Fibroblast of skin of left biceps (primary cell): ENCODE results near the gene DYNC1H1.

Experiments
- DNase-seq, 2 experiments: peaks; one replicate each; pipeline ENCODE4 v3.0.0-alpha.2; 2013; ENCODE audit warnings: low read depth in 2 of 2

DYNC1H1 gene

GRCh38 chr14:101944451-101944850 lies 19.9 kb upstream of the DYNC1H1 start:
- DNase-seq: no peak

- DNase-seq: no peak
Measured at GRCh38 chr14:101945171-101945570, 19.2 kb upstream of the DYNC1H1 start.

GRCh38 chr14:101947577-101947903 lies 16.8 kb upstream of the DYNC1H1 start:
- no peak for DNase-seq

GRCh38 chr14:101947904-101948665 lies 16.3 kb upstream of the DYNC1H1 start:
- peak; percentile 99 for DNase-seq

GRCh38 chr14:101948666-101949216 lies 15.6 kb upstream of the DYNC1H1 start:
- no peak for DNase-seq

- DNase-seq: no peak
Measured at GRCh38 chr14:101950100-101950499, 14.3 kb upstream of the DYNC1H1 start.

- no peak for DNase-seq
Measured at GRCh38 chr14:101950516-101951215, 13.7 kb upstream of the DYNC1H1 start.

- DNase-seq: no peak
Measured at GRCh38 chr14:101953151-101953550, 11.2 kb upstream of the DYNC1H1 start.

- DNase-seq: no peak
Measured at GRCh38 chr14:101954501-101954900, 9.9 kb upstream of the DYNC1H1 start.

- no peak for DNase-seq
Measured at GRCh38 chr14:101955695-101956161, 8.6 kb upstream of the DYNC1H1 start.

- no peak for DNase-seq
Measured at GRCh38 chr14:101956179-101956885, 8.0 kb upstream of the DYNC1H1 start.

GRCh38 chr14:101957406-101958234 lies 6.8 kb upstream of the DYNC1H1 start:
- no peak for DNase-seq

- DNase-seq: no peak
Measured at GRCh38 chr14:101958418-101959180, 5.8 kb upstream of the DYNC1H1 start.

- DNase-seq: no peak
Measured at GRCh38 chr14:101959277-101959676, 5.1 kb upstream of the DYNC1H1 start.

- DNase-seq: no peak
Measured at GRCh38 chr14:101960225-101960624, 4.1 kb upstream of the DYNC1H1 start.

- no peak for DNase-seq
Measured at GRCh38 chr14:101961011-101961721, 3.2 kb upstream of the DYNC1H1 start.

- DNase-seq: no peak
Measured at GRCh38 chr14:101961746-101962502, 2.4 kb upstream of the DYNC1H1 start.

- peak; percentile 67 to 73 for DNase-seq
Measured at GRCh38 chr14:101962503-101962874, 1.9 kb upstream of the DYNC1H1 start.

GRCh38 chr14:101963052-101963451 lies 1.3 kb upstream of the DYNC1H1 start:
- DNase-seq: no peak
